ENCODE measurements around the gene C14orf119.

The C14orf119 gene

GRCh38 chr14:23128969-23129758 lies 33.9 kb downstream of the C14orf119 start:
- no peak for DNase-seq

GRCh38 chr14:23129759-23130316 lies 34.5 kb downstream of the C14orf119 start:
- DNase-seq = no peak

- DNase-seq = no peak
These were observed 35.6 kb downstream of the C14orf119 start for GRCh38 chr14:23130871-23131270.

DNA sequence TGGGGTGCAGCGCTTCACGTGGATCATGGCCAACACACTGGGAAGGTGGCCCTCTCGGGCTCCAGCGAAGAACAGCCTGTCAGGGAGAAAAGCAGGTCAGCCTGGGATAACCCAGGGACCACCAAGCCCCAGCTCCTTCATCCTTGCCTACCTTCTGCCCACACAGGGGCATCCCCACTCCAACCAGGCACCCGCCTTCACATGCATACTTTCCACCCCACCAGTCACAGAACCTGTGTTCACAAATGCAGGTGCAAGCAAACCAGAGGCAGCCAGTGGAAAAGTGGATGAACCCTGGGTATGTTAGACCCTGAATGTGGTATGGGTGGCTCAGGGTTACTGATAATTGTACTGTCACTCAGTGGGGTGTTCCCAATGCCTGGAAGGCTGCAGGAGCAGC lies 36.2 kb downstream of the C14orf119 start:
- no peak for DNase-seq

DNA sequence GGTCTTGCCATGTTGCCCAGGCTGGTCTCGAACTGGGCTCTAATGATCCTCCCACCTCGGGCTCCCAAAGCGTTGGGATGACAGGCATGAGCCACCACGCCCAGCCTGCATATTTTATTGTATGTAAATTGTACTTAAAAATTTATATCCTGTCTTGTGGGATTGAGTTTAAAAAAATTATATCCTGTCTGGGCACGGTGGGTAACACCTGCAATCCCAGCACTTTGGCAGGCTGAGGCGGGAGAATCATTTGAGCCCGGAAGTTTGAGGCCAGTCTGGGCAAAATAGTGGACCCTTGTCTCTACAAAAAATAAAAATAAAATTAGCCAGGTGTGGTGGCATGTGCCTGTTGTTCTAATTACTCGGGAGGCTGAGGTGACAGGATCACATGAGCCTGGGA lies 37.7 kb downstream of the C14orf119 start:
- DNase-seq = no peak

DNA sequence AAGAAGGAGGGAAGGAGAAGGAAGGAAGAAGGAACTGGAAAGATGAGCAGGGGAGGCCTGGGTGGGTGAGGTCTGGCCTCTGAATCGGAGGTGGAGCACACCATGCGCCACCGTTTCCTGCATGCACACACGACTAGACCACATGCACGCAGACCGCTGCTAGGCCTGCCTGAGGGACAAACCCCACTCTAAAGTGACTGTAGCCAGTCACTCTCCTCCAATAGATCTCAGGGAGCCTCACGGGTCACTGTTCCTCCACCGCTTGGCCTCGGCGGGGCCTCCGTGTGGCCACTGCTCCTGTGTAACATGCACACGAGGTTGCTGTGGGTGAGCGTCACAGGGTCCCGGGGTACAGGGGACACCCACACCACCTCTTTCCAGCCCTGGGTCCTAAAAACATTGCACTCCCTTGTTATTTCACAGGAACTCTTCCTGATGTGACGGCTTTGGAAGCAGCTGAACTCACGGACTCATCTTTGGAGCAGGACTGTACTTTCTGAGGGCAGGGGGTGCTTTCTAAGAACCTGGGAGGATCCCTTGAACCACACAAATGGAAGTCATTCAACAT lies 41.3 kb downstream of the C14orf119 start:
- no peak for DNase-seq

DNA sequence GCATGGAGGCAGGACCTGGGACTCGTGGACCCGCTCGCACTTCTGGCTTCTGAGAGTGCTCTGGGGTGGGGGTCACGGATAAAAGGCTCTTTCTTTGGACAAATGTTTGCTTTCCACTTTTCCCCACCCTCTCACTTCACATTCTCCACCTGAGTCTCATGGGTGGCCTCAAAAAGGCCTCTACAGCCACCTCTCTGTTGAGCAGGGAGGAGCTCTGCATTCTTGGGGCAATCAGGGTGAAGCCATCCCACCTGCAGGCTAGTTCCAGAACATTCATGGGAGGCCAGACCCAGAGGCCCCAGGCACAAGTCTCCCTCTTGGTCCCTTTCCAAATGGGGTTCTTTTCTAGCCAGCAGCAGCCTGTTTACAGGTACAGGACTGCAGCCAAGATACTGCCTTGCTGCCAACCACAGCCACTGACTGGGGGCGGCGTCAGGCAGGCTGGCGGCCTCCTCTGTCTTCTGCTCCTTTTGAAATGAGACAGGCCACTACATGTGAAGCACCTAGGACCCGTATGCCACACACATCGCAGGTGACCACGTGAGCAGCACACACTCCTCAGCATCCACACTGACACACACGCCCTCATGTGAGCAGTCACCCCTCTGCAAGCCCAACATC lies 42.0 kb downstream of the C14orf119 start:
- no peak for DNase-seq

- DNase-seq = no peak
These were observed 42.7 kb downstream of the C14orf119 start for GRCh38 chr14:23137813-23138535.

- DNase-seq = no peak
These were observed 44.6 kb downstream of the C14orf119 start for GRCh38 chr14:23139874-23140273.

DNA sequence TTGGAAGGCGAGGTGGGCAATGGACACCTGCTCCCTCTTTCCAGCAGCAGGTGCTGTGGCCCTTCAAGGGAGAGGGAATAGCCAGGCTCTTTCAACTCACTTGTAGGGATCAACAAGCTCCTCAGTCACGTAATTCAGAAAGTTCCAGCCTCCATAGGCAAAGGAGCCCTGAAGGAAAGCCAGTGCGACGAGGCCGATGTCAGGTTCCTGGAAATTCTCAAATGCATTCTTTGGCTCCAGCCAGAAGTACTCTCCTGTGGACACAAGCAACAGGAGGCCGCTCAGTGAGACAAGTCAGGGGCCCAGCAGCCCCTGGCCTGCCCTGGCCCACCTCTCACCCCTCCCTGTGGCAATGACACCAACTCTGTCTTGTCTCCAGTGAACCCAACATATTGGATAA lies 45.1 kb downstream of the C14orf119 start:
- DNase-seq = no peak

- DNase-seq = peak; percentile 54
These were observed 46.6 kb downstream of the C14orf119 start for GRCh38 chr14:23141706-23142444.

- DNase-seq = no peak
These were observed 47.5 kb downstream of the C14orf119 start for GRCh38 chr14:23142826-23143225.

GRCh38 chr14:23143911-23144310 lies 48.6 kb downstream of the C14orf119 start:
- no peak for DNase-seq

- DNase-seq = no peak
These were observed 50.6 kb downstream of the C14orf119 start for GRCh38 chr14:23145794-23146350.

DNA sequence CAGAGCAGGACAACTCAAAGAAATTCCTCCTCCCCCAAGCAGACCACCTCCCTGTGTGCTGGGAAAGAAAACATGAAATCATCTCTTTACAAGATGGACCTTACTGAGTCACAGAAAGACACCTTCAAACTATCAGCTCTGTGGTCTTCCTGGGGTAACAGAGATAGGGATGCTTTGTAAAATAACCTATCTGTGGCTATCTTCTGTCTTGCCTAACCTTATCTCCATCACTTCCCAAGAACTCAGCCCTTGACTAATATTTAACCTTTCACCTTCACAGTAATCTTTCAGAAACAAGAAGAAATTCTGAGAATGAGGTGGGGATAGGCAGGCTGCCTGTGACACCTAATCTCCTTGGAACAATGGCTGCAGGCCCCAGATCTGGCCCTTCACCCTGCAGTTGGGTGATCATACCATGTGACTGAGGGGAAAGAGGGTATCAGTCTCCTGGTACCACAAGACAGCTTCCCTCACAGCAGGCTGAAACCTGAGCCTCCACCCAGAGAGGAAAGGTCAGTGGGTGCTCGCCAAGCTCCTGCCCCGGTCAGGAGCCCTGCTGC lies 51.1 kb downstream of the C14orf119 start:
- DNase-seq = no peak

GRCh38 chr14:23146980-23147379 lies 51.7 kb downstream of the C14orf119 start:
- no peak for DNase-seq

GRCh38 chr14:23147676-23148075 lies 52.4 kb downstream of the C14orf119 start:
- no peak for DNase-seq

DNA sequence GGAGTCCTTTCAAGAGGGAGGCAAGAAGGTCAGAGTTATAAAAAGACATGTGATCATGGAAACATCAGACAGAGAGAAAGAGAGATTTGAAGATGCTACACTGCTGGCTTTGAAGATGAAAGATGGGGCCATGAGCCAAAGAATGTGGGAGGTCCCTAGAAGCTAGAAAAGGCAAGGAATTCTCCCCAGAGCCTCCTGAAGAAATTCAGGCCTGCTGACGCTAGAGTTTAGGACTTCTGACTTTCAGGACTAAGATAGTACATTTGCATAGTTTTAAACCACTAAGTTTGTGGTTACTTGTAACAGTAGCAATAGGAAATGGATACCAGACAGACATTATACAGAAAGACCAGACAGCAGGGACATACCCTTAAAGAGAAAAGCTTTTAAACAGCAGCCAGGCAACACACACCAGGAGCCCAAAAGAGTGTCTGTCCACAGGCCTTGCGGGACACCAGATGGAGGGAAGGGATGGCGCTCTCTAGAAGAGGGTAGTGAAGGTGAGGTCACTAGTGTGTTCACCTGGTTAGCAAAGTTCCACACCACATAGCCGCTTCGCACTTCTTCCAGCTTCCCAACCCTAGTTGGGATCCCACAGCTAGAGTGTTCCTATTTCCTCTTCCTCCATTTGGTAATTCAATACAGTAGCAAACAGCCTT lies 53.4 kb downstream of the C14orf119 start:
- DNase-seq = no peak

DNA sequence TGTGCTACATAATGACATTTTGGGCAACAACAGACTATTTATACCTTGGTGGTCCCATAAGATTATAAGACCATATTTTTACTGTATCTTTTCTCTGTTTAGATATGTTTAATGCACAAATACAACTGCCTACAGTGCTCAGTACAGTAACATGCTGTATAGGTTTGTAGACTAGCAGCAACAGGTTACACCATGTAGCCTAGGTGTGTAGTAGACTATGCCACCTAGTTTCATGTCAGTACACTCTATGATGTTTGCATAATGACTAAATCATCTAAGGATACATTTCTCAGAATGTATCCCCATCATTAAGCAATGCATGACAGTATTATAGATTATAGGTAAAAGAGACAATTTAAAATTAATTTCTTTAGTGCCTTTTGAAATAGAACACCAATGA lies 54.4 kb downstream of the C14orf119 start:
- no peak for DNase-seq

All from NCI-H1048 (cell line).